Measurements from ENCODE around the gene GALNTL6.

Gene GALNTL6

DNA sequence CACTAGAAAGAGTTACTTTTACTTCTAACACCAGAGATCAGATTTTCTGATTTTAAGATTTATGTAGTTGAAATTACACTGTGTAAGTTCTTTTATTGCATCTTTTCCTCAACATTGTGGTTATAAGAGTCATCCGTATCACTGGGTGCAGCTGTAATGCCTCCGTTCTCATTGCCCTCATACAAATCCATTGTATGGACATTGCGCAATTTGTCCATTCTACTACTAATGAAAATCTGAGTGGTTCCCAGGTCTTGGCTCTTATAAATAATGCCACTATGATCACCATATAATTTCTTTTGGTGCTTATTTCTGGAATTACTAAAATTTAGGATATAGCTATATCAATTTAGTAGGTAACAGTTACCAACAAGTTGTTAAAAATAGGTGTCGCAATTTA, 741.4 kb downstream of the GALNTL6 start:
- Histone ChIP-seq H2BK5ac (ENCODE audit: low read depth, low read length, poor library complexity, severe bottlenecking) (no peak overlapping the region), H3K18ac (ENCODE audit: low read depth in 1 of 2, low read length in 2 of 2) (no peak overlapping the region), H3K79me1 (replicated peaks; ENCODE audit: low read length, poor library complexity, severe bottlenecking) (no peaks in the 10 kb centered on the region), H3K4me3 (ENCODE audit: insufficient read depth in 1 of 2, low read depth in 1 of 2, low read length in 2 of 2) (no peak overlapping the region), H3K4me2 (ENCODE audit: low read length, poor library complexity, severe bottlenecking) (no peak overlapping the region), H3K23ac (ENCODE audit: low read length in 2 of 2) (no peak overlapping the region), H2BK120ac (ENCODE audit: low read depth, low read length) (no peak overlapping the region), H3K14ac (ENCODE audit: low read length in 2 of 2) (no peak overlapping the region), H3K4me1 (ENCODE audit: control insufficient read depth, insufficient read depth, low read depth, low read length) (no peaks in the 10 kb centered on the region), H3K36me3 (ENCODE audit: control insufficient read depth in 1 of 2, insufficient read depth in 2 of 2, low read depth in 1 of 2, low read length in 2 of 2) (no peaks in the 10 kb centered on the region), H3K4ac (ENCODE audit: low read depth in 1 of 2, low read length in 2 of 2) (no peak overlapping the region), H3K9ac (ENCODE audit: low read length) (no peak overlapping the region), H2AK5ac (ENCODE audit: low read length, severe bottlenecking) (no peak overlapping the region), H4K91ac (ENCODE audit: low read length) (no peak overlapping the region), H3K27me3 (ENCODE audit: control insufficient read depth in 1 of 2, insufficient read depth in 1 of 2, low read length in 2 of 2) (no peaks in the 10 kb centered on the region), H2BK15ac (ENCODE audit: low read depth, poor library complexity, severe bottlenecking) (no peak overlapping the region), H2BK12ac (ENCODE audit: low read length in 2 of 2) (no peak overlapping the region), H2AFZ (ENCODE audit: low read depth, low read length) (no peak overlapping the region), H4K8ac (ENCODE audit: low read length) (no peak overlapping the region), H3K9me3 (ENCODE audit: control insufficient read depth, low read length) (no peaks in the 10 kb centered on the region), H3K27ac (ENCODE audit: low read length, poor library complexity, severe bottlenecking) (no peak overlapping the region)
- WGBS: 100% methylated on average over 4 of the region's 4 CpGs
- no peak for DNase-seq

GRCh38 chr4:172555725-172556124, 742.5 kb downstream of the GALNTL6 start:
- Histone ChIP-seq H4K8ac (ENCODE audit: low read length) (no peak overlapping the region), H3K23ac (ENCODE audit: low read length in 2 of 2) (no peak overlapping the region), H4K91ac (ENCODE audit: low read length) (no peak overlapping the region), H3K9me3 (ENCODE audit: control insufficient read depth, low read length) (no peaks in the 10 kb centered on the region), H2BK120ac (ENCODE audit: low read depth, low read length) (no peak overlapping the region), H3K4ac (ENCODE audit: low read depth in 1 of 2, low read length in 2 of 2) (no peak overlapping the region), H3K27me3 (ENCODE audit: control insufficient read depth in 1 of 2, insufficient read depth in 1 of 2, low read length in 2 of 2) (no peaks in the 10 kb centered on the region), H2AK5ac (ENCODE audit: low read length, severe bottlenecking) (no peak overlapping the region), H2BK5ac (ENCODE audit: low read depth, low read length, poor library complexity, severe bottlenecking) (no peak overlapping the region), H2AFZ (ENCODE audit: low read depth, low read length) (no peak overlapping the region), H3K4me2 (ENCODE audit: low read length, poor library complexity, severe bottlenecking) (no peak overlapping the region), H3K4me1 (ENCODE audit: control insufficient read depth, insufficient read depth, low read depth, low read length) (no peaks in the 10 kb centered on the region), H3K18ac (ENCODE audit: low read depth in 1 of 2, low read length in 2 of 2) (no peak overlapping the region), H3K27ac (ENCODE audit: low read length, poor library complexity, severe bottlenecking) (no peak overlapping the region), H3K9ac (ENCODE audit: low read length) (no peak overlapping the region), H3K79me1 (replicated peaks; ENCODE audit: low read length, poor library complexity, severe bottlenecking) (no peaks in the 10 kb centered on the region), H2BK12ac (ENCODE audit: low read length in 2 of 2) (no peak overlapping the region), H3K14ac (ENCODE audit: low read length in 2 of 2) (no peak overlapping the region), H3K4me3 (ENCODE audit: insufficient read depth in 1 of 2, low read depth in 1 of 2, low read length in 2 of 2) (no peak overlapping the region), H2BK15ac (ENCODE audit: low read depth, poor library complexity, severe bottlenecking) (no peak overlapping the region), H3K36me3 (ENCODE audit: control insufficient read depth in 1 of 2, insufficient read depth in 2 of 2, low read depth in 1 of 2, low read length in 2 of 2) (no peaks in the 10 kb centered on the region)
- WGBS: no CpG with 5 or more reads among the region's 2 CpGs
- DNase-seq: no peak

GRCh38 chr4:172573899-172574298, 760.7 kb downstream of the GALNTL6 start:
- no peaks in the 10 kb centered on the region for H3K36me3 ChIP-seq (ENCODE audit: control insufficient read depth in 1 of 2, insufficient read depth in 2 of 2, low read depth in 1 of 2, low read length in 2 of 2)
- H3K4me1 ChIP-seq (ENCODE audit: control insufficient read depth, insufficient read depth, low read depth, low read length): no peaks in the 10 kb centered on the region
- H3K9ac ChIP-seq (ENCODE audit: low read length): no peak overlapping the region
- DNase-seq: peak; percentile 60
- H4K8ac ChIP-seq (ENCODE audit: low read length): no peak overlapping the region
- H2BK120ac ChIP-seq (ENCODE audit: low read depth, low read length): no peak overlapping the region
- no peaks in the 10 kb centered on the region for H3K79me1 ChIP-seq (replicated peaks; ENCODE audit: low read length, poor library complexity, severe bottlenecking)
- no peak overlapping the region for H2BK5ac ChIP-seq (ENCODE audit: low read depth, low read length, poor library complexity, severe bottlenecking)
- no peak overlapping the region for H2BK15ac ChIP-seq (ENCODE audit: low read depth, poor library complexity, severe bottlenecking)
- no peaks in the 10 kb centered on the region for H3K9me3 ChIP-seq (ENCODE audit: control insufficient read depth, low read length)
- H3K4me2 ChIP-seq (ENCODE audit: low read length, poor library complexity, severe bottlenecking): no peak overlapping the region
- no peak overlapping the region for H4K91ac ChIP-seq (ENCODE audit: low read length)
- no peak overlapping the region for H3K4me3 ChIP-seq (ENCODE audit: insufficient read depth in 1 of 2, low read depth in 1 of 2, low read length in 2 of 2)
- H3K27ac ChIP-seq (ENCODE audit: low read length, poor library complexity, severe bottlenecking): no peak overlapping the region
- H2AK5ac ChIP-seq (ENCODE audit: low read length, severe bottlenecking): no peak overlapping the region
- H3K18ac ChIP-seq (ENCODE audit: low read depth in 1 of 2, low read length in 2 of 2): no peak overlapping the region
- no peak overlapping the region for H2BK12ac ChIP-seq (ENCODE audit: low read length in 2 of 2)
- H3K14ac ChIP-seq (ENCODE audit: low read length in 2 of 2): no peak overlapping the region
- H2AFZ ChIP-seq (ENCODE audit: low read depth, low read length): no peak overlapping the region
- WGBS: no CpG with 5 or more reads among the region's 2 CpGs
- no peaks in the 10 kb centered on the region for H3K27me3 ChIP-seq (ENCODE audit: control insufficient read depth in 1 of 2, insufficient read depth in 1 of 2, low read length in 2 of 2)
- H3K4ac ChIP-seq (ENCODE audit: low read depth in 1 of 2, low read length in 2 of 2): no peak overlapping the region
- no peak overlapping the region for H3K23ac ChIP-seq (ENCODE audit: low read length in 2 of 2)

GRCh38 chr4:172578712-172579111, 765.5 kb downstream of the GALNTL6 start:
- no peak overlapping the region for H4K8ac ChIP-seq (ENCODE audit: low read length)
- H3K27me3 ChIP-seq (ENCODE audit: control insufficient read depth in 1 of 2, insufficient read depth in 1 of 2, low read length in 2 of 2): no peaks in the 10 kb centered on the region
- no peak overlapping the region for H3K4me3 ChIP-seq (ENCODE audit: insufficient read depth in 1 of 2, low read depth in 1 of 2, low read length in 2 of 2)
- H2BK12ac ChIP-seq (ENCODE audit: low read length in 2 of 2): no peak overlapping the region
- H3K79me1 ChIP-seq (replicated peaks; ENCODE audit: low read length, poor library complexity, severe bottlenecking): no peaks in the 10 kb centered on the region
- no peak overlapping the region for H3K14ac ChIP-seq (ENCODE audit: low read length in 2 of 2)
- DNase-seq: peak; percentile 47
- no peak overlapping the region for H3K9ac ChIP-seq (ENCODE audit: low read length)
- H3K36me3 ChIP-seq (ENCODE audit: control insufficient read depth in 1 of 2, insufficient read depth in 2 of 2, low read depth in 1 of 2, low read length in 2 of 2): no peaks in the 10 kb centered on the region
- H4K91ac ChIP-seq (ENCODE audit: low read length): no peak overlapping the region
- no peak overlapping the region for H3K4me2 ChIP-seq (ENCODE audit: low read length, poor library complexity, severe bottlenecking)
- no peak overlapping the region for H3K27ac ChIP-seq (ENCODE audit: low read length, poor library complexity, severe bottlenecking)
- no peak overlapping the region for H3K23ac ChIP-seq (ENCODE audit: low read length in 2 of 2)
- H3K18ac ChIP-seq (ENCODE audit: low read depth in 1 of 2, low read length in 2 of 2): no peak overlapping the region
- WGBS: 77% methylated on average over 2 of the region's 3 CpGs
- H3K4ac ChIP-seq (ENCODE audit: low read depth in 1 of 2, low read length in 2 of 2): no peak overlapping the region
- no peak overlapping the region for H2BK120ac ChIP-seq (ENCODE audit: low read depth, low read length)
- no peak overlapping the region for H2AK5ac ChIP-seq (ENCODE audit: low read length, severe bottlenecking)
- H2BK5ac ChIP-seq (ENCODE audit: low read depth, low read length, poor library complexity, severe bottlenecking): no peak overlapping the region
- H2BK15ac ChIP-seq (ENCODE audit: low read depth, poor library complexity, severe bottlenecking): no peak overlapping the region
- H3K9me3 ChIP-seq (ENCODE audit: control insufficient read depth, low read length): no peaks in the 10 kb centered on the region
- H2AFZ ChIP-seq (ENCODE audit: low read depth, low read length): no peak overlapping the region
- H3K4me1 ChIP-seq (ENCODE audit: control insufficient read depth, insufficient read depth, low read depth, low read length): no peaks in the 10 kb centered on the region
